DND-41 (cell line): ENCODE results near the gene MACC1.

ENCODE experiments used
- ATAC-seq: fragments of 200-7000 bp; cut with Tn5 transposase; 3 replicates; pipeline ENCODE4 v1.9.1; 2021; ENCODE audit warnings: low read depth; ENCODE audit not compliant: insufficient read depth
- DNase-seq: peaks from one replicate; pipeline ENCODE4 v3.0.0-alpha.2; 2020
- H2AFZ ChIP-seq: 2 replicates; pipeline ENCODE4 v1.6.0; 2012; ENCODE audit warnings: low read depth, low read length
- H3K27ac ChIP-seq: 2 replicates; pipeline ENCODE4 v1.5.1; 2012; ENCODE audit warnings: low read length, inconsistent platforms
- H3K27me3 ChIP-seq: fragments of 200-600 bp; sonication (generic); 2 replicates; pipeline ENCODE4 v1.6.0; 2012; ENCODE audit warnings: low read length, mild to moderate bottlenecking, inconsistent platforms; ENCODE audit not compliant: insufficient read depth, poor library complexity
- H3K36me3 ChIP-seq: 2 replicates; pipeline ENCODE4 v1.5.1; 2012; ENCODE audit warnings: low read length, inconsistent platforms; ENCODE audit not compliant: insufficient read depth
- H3K4me1 ChIP-seq: 2 replicates; pipeline ENCODE4 v1.5.1; 2012; ENCODE audit warnings: mild to moderate bottlenecking, low read length; ENCODE audit not compliant: insufficient read depth
- H3K4me2 ChIP-seq: 2 replicates; pipeline ENCODE4 v1.6.0; 2012; ENCODE audit warnings: mild to moderate bottlenecking, moderate library complexity, low read length, inconsistent platforms; ENCODE audit not compliant: insufficient read depth
- H3K4me3 ChIP-seq, 2 experiments: fragments of 200-600 bp in 1 of 2; shearing (Covaris generic) in 1 of 2; 2 replicates each; pipeline ENCODE4 v1.5.1; 2012 to 2016; ENCODE audit warnings: inconsistent platforms in 2 of 2, low read length in 2 of 2, mild to moderate bottlenecking in 2 of 2, low read depth in 1 of 2, moderate library complexity in 1 of 2
- H3K79me2 ChIP-seq: 2 replicates; pipeline ENCODE4 v1.6.0; 2012; ENCODE audit warnings: low read length, inconsistent platforms; ENCODE audit not compliant: insufficient read depth
- H3K9ac ChIP-seq: 2 replicates; pipeline ENCODE4 v1.6.0; 2012; ENCODE audit warnings: low read depth, mild to moderate bottlenecking, inconsistent platforms, low read length, moderate library complexity
- H3K9me3 ChIP-seq: 2 replicates; pipeline ENCODE4 v1.5.1; 2012; ENCODE audit warnings: low read length, moderate library complexity, mild to moderate bottlenecking, inconsistent platforms; ENCODE audit not compliant: insufficient read depth, severe bottlenecking
- H4K20me1 ChIP-seq: 2 replicates; pipeline ENCODE4 v1.6.0; 2012; ENCODE audit warnings: low read length; ENCODE audit not compliant: insufficient read depth
- CTCF ChIP-seq: IDR thresholded peaks from 2 replicates; pipeline ENCODE4 v1.5.1; 2012; ENCODE audit warnings: borderline replicate concordance, low read length, moderate library complexity, mild to moderate bottlenecking; ENCODE audit not compliant: poor library complexity, severe bottlenecking; ENCODE audit errors: extremely low read depth
- EZH2 ChIP-seq: IDR thresholded peaks from 3 replicates; pipeline ENCODE4 v1.6.1; 2012; ENCODE audit warnings: borderline replicate concordance, low read depth, mild to moderate bottlenecking, moderate library complexity, low read length, inconsistent platforms; ENCODE audit not compliant: severe bottlenecking

The MACC1 gene

DNA sequence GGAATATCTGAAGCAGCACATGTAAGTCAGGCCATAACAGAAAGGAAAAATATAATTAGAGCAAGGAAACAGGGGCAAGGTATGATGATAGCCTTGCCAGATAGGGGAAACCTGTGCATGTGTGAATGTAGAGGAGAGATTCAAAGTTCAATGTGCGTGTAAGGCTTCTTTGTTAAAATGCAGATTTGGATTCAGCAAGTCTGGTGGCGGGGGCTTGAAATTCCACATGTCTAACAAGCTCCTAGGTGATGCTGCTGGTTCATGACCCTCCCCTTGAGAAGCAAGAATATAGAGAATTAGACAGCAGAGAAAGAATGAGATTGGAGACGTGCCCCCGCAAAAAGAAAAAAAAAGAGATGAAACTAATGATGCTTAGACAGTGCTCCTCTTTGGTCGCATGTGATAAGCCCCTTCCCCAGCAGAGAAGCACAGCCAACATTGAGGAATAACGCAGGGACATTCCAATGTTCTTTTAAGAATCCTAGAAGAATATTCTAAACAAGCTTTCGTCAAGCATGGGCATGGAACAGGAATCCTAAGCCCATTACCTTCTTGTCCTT lies 21.1 kb upstream of the MACC1 start:
- H2AFZ ChIP-seq: no peak overlapping the region
- no peak overlapping the region for H3K4me2 ChIP-seq
- H3K4me1 ChIP-seq: no peaks in the 10 kb centered on the region
- TF ChIP-seq EZH2 (no peak), CTCF (no peak)
- H4K20me1 ChIP-seq: no peaks in the 10 kb centered on the region
- no peaks in the 10 kb centered on the region for H3K36me3 ChIP-seq
- no peaks in the 10 kb centered on the region for H3K9me3 ChIP-seq
- no peaks in the 10 kb centered on the region for H3K79me2 ChIP-seq
- no peak overlapping the region for H3K4me3 ChIP-seq
- H3K27ac ChIP-seq: no peak overlapping the region
- H3K9ac ChIP-seq: no peak overlapping the region
- DNase-seq (no peak), ATAC-seq (no peak)
- no peaks in the 10 kb centered on the region for H3K27me3 ChIP-seq

- no peak for TF ChIP-seq EZH2
- no peak for TF ChIP-seq CTCF
- Histone ChIP-seq H3K79me2 (no peaks in the 10 kb centered on the region), H3K27me3 (no peaks in the 10 kb centered on the region), H2AFZ (no peak overlapping the region), H3K4me2 (no peak overlapping the region), H3K27ac (no peak overlapping the region), H3K4me3 (no peak overlapping the region), H3K9me3 (no peaks in the 10 kb centered on the region), H3K9ac (no peak overlapping the region), H4K20me1 (no peaks in the 10 kb centered on the region), H3K4me1 (no peaks in the 10 kb centered on the region), H3K36me3 (no peaks in the 10 kb centered on the region)
- no peak for ATAC-seq
- no peak for DNase-seq
Measured at GRCh38 chr7:20237464-20238193, 20.4 kb upstream of the MACC1 start.

GRCh38 chr7:20236790-20237189 lies 19.6 kb upstream of the MACC1 start:
- no peak overlapping the region for H3K4me2 ChIP-seq

More at GRCh38 chr7:20236790-20237189, 19.6 kb upstream of the MACC1 start:
- Histone ChIP-seq H3K27me3 (no peaks in the 10 kb centered on the region), H4K20me1 (no peaks in the 10 kb centered on the region), H3K9ac (no peak overlapping the region), H3K36me3 (no peaks in the 10 kb centered on the region), H2AFZ (no peak overlapping the region), H3K9me3 (no peaks in the 10 kb centered on the region), H3K79me2 (no peaks in the 10 kb centered on the region), H3K27ac (no peak overlapping the region), H3K4me3 (no peak overlapping the region), H3K4me1 (no peaks in the 10 kb centered on the region)
- TF ChIP-seq EZH2 (no peak), CTCF (no peak)
- ATAC-seq: no peak
- no peak for DNase-seq
